GM21423 (cell line): ENCODE data around the gene LCP2.

Experiments
- ATAC-seq: cut with Tn5 transposase; IDR thresholded peaks from one replicate; pipeline ENCODE4 v1.9.1; 2021; ENCODE audit warnings: mild to moderate bottlenecking, moderate library complexity; ENCODE audit not compliant: unreplicated experiment

LCP2 gene

DNA sequence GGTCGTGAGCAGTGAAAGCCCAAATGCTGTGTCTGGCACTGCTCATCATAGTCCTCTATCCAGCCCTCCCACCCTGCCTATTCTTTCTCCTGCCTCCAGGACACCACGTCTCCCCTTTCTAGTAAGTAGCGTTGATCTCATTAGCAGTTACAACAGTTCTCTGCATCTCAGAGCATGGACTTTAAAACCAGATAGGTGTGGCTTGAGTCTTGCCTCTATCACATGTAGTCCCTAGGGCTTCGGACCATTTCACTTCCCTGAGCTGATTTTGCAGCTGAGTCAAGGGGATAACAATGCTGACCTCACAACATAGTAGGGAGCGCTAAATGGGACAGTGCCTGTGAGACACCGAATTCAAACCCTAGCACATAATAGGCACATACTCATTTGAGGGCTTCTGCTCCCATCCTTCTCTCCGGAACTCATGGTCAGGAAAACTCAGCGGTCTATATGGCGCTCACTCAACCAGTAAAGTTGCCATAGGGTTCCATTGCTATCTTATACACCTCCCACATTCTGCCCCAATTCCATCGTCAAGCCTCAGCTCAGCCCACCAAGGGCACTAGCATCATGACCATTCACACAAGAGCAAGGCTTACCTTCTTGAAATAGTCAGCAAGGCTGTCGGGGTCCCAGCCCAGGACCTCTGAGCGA is 515 bp downstream of the LCP2 start:
- ATAC-seq: peak; percentile 58

DNA sequence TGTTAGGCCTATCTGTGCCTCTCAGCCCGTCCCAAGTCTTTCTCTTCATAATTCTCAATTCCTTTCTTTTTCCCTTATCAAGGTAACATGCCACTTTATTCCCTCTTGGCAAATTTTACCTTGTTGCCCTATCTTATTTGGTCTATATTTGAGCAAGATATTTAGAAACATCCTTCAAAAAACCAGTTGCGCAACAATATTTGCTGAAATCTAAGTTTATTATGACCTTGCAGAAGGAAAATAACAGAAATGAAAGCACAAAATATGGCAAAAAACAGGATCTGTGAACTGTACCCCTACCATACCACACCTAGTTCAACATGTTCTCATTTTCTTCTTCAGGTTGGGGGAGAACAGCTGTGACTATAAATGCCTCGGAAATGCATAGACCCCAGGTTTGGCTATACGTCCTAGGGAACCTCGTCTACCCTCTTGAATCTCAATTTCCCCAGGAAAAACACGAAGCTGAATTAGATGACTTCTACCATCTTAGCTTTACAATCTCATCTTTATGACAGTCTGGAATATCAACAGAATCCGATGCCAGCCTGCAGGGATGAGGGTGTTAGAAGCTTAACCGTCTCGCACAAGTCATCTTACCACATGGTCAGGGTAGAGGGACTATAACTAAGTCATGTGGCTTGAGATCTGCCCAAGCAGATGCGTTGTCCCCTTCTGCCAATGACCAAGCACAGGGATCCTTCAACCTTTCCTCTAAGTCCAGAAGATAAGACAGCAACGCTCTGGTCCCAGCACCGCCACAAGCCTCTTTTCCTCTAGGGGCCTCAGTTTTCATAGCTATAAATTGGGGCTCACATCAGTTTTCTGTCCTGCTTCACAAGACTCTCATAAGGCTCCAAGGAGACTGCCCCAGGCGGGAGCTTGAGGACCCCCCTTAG is 1.3 kb downstream of the LCP2 start:
- ATAC-seq: no peak

DNA sequence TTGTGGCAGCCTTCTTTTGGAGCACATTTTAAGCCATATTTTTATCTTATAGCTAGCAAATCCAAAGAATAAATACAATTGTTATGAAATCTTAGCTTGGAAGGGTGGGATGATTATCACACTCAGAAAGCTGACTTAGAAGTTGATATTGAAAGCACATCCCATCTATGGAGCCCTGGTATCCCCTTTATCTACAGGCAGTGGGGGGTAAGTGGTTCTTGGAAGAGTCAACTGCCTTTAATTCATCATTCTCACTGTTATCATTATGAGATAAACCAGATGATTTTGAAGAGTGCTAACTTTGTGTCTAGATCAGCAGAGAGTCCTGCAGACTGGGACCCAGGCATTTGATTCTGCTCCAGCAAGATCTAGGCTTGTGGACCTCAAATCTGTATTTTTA is 3.0 kb downstream of the LCP2 start:
- no peak for ATAC-seq

DNA sequence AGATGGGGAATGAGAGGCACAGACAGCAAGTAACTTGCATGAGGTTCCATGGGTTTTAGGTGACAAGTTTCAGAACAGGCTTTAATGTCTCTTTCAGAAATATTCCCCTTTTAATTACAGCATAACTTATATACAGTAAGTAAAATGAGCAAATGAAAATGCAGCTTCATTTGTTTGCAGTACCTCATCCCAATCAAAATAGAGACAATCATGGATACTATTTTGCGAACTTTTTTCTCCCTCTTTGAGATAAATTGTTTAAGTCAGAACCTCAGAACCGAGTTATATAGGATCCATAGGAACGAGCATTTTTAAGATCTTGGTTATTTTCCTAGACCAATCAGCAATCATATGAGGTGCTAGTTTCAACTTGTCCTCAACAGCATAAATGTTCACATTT is 3.5 kb downstream of the LCP2 start:
- no peak for ATAC-seq

DNA sequence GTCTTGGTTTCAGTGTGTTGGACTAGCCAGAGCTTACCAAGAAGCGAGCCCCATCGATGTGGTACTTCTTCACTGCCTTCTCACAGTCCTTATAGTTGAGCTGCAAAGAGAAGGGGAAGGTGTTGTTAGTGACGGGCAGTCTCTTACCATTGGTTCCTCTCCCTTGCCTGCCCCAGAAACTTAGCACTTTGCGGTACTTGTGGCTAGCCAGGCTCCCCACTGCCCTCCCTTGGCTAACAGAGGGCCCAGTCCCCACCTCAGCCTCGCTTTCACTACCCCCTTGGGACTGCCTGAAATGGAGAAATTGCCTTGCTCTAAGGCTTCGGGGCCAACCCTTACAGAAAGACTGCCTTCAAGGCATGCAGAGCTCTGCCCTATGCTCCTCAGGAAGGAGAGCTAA is 4.3 kb downstream of the LCP2 start:
- peak; percentile 82 for ATAC-seq

DNA sequence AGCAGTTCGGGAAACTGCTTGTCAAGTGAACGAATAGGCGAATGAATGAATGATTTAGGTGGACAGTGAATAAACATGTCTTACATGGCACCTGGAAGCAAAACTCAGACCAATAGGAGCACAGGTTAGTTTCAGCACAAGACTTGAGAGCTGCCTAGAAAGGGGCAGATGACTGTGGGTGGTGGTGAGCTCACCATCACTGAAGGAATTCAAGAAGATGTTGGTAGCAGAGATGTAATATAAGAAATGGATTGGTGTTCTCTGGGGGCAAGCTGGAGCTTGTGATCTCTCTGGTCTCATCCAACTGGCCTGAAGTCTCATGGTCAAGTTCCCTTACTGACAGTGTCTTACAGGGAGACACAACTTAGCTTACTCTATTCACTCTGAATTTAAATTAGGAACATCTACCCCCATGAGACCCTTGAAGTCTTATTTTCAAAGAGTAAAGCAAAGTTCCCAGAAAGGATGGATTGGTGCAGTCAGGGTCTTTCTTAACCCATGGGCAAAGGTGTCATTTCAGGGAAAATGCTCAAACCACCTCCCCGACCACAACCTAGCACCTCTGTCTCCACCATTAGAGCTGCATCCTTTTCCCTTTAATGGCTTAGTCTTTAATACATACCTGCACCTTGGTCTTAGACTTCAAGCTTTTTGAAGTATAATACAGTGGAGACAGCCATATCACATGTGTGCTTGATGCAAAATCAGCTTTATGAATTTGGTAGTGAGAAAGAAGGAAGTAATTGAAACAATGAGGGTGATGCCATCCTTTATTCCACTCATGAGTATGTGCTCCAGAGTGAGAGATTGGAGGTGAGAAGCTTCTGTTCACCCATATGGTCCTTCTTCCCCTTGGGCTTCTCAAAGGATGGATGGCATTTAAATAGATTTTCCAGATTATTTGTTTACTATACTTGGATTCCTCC is 5.1 kb downstream of the LCP2 start:
- no peak for ATAC-seq

DNA sequence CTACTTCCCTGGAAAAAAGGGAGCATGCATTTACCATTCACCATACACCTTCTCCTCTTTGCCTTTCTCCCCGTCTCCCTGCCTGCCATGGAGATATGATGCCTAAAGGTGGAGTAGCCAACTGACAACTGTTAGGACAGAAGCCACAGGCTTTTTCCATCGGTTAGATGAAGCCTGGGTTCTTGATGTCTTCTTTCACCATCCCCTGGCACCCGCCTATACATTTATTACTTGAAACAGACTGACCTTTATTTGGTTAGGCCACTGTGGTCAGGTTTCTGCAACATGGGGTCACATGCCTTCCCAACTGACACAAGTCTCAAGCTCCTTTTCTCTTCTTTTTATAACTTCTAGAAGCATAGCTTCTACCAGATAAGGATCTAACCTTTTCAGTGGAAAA is 7.1 kb downstream of the LCP2 start:
- no peak for ATAC-seq

DNA sequence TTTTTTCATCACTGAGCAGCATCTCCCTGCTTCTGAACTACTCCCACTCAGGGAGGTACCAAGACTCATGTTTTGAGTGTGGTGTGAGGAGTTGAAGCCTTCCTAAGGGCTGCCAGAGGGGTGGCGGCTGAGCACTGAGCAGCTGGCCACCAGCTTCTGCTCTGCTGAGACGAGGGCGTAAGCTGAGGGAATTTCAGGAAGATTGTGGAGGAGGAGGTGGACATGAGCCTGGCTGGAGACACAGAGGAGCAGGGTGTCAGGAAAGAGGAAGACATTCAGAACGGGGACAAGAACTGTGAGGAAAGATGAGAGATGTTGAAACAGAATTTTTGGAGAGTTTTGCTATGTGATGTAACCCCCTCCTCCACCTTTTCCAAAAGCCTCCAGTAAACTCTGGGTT is 7.8 kb downstream of the LCP2 start:
- no peak for ATAC-seq

DNA sequence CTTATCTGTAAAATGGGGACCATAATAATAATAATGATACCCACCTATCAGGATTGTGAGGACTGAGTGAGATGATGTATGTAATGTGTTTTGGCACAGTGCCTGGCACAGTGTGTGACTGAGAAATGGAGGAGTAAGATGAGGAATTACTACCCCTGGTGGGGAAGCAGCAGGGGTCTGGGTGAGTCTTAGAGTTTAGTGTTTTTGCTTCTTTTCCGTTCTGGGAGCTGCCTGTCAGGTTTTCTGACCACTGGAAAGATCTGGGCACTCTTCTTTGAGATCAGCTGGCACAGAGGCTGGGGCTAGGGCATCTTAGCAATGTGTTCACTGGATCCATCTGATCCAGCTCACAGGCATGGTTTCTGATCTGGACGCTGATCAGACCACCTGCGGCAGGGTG is 8.5 kb downstream of the LCP2 start:
- no peak for ATAC-seq

DNA sequence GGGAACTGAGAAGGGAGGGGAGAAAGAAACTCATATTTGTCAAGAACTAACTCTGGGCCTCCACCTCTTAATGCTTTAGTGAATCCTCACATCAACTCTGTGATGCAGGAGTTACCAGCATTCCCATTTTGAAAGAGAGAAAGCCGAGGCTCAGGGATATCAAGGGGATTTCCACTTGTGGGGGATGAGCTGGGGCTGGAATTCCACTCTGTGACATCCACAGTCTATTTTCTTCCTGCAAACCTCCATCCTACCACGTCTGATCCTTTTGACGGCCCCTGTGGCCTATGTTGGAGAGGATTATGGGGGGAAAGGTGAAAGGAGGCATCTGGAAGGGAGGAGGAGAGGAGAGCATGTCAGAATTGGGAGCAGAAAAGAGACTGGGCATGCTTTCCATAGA is 9.0 kb downstream of the LCP2 start:
- no peak for ATAC-seq

DNA sequence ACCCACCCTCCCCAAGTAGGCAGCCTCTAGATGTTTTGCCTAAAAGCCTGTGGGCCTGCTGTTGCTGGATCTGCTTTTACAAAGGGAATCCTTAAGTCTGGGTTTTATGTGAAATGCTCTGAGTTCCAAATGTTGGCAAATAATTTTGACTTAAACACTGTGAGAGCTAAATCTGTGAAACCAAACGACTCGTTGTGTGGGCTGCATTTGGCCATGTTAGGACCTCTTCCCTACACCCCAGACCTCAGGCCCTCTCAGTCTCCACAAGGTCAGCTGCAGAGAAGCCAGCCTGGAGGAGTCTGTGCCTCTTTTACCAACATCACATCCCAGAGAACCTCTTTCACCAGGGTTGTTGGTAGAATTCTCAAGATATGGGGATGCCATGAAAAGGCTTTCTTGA is 9.4 kb downstream of the LCP2 start:
- no peak for ATAC-seq

DNA sequence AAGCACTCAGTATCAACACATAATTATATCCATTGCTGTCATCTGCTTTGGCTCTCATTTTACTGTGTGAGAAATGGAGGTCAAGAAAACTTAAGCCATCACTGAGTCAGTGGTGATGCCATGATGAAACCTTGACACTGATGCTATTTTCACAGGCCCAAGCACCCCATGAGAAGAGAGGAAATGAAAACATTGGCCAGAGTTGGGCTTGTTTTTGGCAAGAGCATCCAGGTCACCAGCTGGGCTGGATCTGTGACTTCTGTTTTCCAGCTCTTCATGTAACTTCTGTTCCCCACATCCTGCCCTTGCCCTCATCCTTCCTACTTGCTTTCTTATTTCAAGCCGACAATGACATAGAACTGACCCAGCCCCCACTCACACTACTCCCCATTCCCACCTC is 10.0 kb downstream of the LCP2 start:
- no peak for ATAC-seq

DNA sequence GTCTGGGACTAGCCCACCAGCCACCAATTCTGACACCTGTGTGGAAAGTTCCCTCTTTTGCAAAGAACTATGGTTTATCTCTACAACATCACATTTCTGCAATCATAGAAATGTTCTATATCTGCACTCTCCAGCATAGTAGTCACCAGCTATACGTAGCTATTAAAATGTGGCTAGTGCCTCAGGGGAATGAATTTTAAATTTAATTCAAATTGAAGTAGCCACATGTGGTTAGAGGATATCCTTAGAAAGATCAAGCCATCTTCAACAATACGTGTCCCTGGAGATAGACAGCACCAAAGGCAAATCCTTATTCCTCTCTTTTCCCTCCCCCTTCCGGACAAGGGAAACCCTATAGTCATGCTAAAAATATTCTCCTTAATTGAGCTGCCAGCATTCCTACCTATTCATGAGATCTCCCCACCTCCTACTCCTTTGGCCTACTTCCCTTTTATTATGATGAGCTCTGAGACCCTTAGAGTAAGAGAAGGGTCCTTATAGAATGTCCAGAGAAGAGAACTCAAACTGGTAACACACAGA is 11.1 kb downstream of the LCP2 start:
- no peak for ATAC-seq

DNA sequence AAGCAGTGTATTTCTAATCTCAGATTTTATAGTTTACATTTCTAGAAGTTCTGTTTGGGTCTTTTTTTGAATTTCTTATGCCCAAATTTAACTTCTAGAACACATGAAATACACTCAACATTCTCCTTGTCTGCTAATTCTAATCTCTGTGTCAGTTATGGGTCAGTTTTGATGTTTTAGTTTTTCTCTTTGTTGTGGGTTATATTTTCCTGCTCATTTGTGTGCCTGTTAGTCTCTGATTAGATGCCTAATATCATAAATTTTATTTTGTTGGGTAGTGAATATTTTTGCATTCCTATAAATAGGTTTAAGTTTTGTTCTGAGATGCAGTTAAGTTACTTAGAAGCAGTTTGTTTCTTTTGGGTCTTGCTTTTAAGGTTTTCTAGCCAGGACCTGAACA is 12.4 kb downstream of the LCP2 start:
- ATAC-seq: no peak

DNA sequence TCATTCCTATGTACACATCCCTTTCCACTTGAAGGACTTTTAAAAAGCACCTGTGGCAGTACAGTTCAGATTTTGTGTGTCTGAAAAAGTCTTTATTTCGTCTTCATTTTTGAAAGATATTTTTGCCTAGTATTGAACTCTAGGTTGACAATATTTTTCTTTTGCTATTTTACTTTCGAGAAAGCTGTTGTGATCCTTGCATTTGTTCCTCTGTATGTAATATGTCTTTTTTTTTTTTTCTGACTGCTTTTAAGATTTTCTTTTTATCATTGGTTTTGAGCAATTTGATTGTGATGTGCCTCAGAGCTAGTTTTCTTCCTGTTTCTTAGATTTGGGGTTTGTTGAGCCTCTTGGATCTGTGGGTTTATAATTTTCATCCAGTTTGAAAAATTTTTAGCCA is 13.3 kb downstream of the LCP2 start:
- ATAC-seq: no peak

DNA sequence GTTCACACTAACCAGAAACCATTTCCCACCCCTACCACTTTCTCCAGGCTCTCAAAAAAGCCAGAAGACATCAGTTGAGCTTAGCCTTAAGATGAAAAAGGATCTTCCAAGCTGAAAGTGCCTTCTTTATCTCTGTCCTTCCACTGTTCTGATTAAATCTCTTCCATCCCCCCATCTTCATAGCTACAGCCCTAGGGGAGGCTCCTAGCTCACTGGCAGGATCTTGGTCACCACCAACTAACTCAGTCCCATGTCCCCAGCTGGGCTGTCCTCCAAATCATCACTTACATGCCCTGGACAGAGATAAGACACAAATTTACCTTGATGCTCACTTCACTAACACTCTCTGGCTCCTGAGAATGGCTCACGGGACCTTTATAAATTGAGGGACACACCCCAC is 14.3 kb downstream of the LCP2 start:
- ATAC-seq: no peak

DNA sequence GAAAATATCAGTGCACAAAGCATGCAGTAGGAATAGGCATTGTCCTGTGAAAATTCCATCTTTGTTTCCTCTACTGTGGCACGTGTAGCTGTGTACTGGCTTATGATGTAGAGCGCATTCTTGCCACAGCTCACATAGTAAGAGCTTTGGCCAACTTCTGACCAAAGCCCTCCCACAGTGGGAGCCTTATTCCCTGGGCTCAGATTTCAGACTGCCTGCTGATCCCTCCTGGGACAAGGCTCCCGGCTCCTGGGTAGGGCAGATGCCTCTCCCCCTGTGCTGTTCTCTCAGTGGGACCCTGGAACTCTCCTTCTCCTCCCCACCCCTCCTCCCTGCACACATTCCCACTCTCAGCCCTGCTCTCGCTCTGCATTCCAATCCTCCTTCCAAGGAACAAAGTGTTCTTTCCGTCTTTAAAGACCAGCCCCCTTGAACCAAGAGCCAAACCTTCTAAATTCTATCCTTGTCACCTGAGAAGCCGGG is 17.5 kb downstream of the LCP2 start:
- ATAC-seq: no peak

DNA sequence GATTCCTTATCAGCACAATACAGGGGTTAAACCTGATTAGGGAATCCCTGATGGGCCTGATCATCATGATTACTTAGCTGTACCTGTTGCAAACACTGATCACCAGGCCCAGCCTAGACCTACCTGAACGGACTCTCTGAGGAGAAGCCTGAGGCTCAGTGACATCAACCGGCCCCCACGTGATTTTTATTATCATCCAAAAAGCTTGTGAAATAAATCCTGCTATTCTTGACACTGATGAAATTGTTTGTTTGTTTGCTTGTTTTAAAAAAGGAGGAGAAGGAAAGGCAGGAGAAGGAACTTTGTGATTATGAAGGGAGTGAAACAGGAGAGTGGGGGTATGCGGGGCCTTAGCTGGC is 18.1 kb downstream of the LCP2 start:
- no peak for ATAC-seq

DNA sequence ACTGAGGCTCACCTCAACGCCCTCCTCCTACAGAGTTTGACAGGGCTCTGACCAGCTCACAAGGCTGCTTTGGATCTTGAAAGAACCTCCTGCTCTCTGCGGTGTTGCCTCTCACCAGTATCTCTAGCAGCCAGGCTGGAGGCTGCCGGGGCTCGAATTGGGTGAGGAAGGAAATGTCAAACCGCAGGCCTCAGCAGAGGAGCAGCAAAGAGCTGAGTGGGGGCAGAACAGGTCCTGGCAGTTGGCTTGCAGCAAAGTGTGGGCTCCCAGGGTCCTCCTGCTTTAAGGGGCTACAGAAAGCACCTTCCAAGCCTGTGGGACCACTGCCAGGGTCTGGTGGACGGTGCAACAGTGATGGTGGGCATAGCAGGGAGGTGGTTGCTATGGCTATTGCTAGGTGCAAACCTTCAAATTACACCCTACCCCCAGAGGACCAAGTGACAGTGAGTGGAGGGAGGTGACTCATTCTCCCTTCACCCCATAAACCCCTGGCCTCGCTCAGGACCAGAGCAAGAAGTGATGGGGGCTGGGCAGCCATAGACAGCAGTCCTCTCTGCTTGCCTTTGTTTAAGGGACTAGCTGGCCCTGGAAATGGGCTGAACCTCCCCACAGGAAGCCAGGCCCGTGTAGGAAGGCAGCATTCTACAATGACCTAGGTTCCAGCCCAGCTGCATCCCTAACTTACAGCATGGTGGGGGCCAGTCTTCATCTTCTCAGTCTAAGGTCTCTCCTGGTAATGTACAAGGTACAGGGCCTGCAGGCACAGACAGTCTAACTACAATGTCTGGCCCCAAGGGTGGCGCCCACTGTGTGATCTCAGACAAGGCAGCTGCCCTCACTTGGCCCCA is 18.7 kb downstream of the LCP2 start:
- peak; percentile 91 for ATAC-seq

DNA sequence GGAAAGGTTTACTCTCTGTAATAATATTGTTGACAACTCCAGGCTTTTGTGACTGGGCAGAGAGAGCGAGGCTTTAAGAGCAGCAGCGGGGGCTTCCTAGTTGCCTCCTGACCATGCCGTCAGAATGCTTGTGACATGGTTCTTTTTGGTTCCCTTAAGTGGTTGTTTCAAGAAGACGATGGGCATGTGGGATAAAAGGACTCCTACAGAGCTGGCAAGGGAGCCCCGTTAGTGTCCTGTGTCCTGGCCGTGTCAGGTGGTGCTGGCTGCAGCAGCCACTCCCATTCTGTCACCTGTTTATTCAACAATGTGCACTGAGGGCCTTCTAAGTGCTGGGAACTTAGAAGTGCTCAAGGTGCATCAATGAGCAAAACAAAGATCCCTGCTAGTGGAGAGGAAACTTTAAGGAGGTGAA is 19.7 kb downstream of the LCP2 start:
- no peak for ATAC-seq
